HUES64 (cell line): ENCODE data around the gene PHLDB2. TPM values are rescaled to one million over a fixed set of nuclear protein-coding genes. Genes with fewer than 3 reads are reported as not detected.
"Not testable (repeated sequence)": the region's sequence is repeated elsewhere in the genome, so short reads cannot be mapped to it uniquely, and the experiment has no call there.

ENCODE experiments used
- H3K27ac ChIP-seq: 2 replicates; pipeline ENCODE4 v1.7.0; 2013; ENCODE audit warnings: low read depth, low read length, inconsistent platforms
- H3K27me3 ChIP-seq: 2 replicates; pipeline ENCODE4 v1.6.1; 2013; ENCODE audit warnings: mild to moderate bottlenecking, low read length; ENCODE audit not compliant: insufficient read depth
- H3K36me3 ChIP-seq: 2 replicates; pipeline ENCODE4 v1.6.1; 2013; ENCODE audit warnings: mild to moderate bottlenecking, low read length; ENCODE audit not compliant: insufficient read depth
- H3K4me1 ChIP-seq: 2 replicates; pipeline ENCODE4 v1.6.1; 2013; ENCODE audit warnings: mild to moderate bottlenecking, low read length, moderate library complexity; ENCODE audit not compliant: insufficient read depth
- H3K4me3 ChIP-seq: 2 replicates; pipeline ENCODE4 v1.5.1; 2013; ENCODE audit warnings: mild to moderate bottlenecking, low read length, moderate library complexity
- H3K9ac ChIP-seq: 2 replicates; pipeline ENCODE4 v1.6.1; 2013; ENCODE audit warnings: mild to moderate bottlenecking, low read depth, low read length
- H3K9me3 ChIP-seq: 2 replicates; pipeline ENCODE4 v1.6.1; 2013; ENCODE audit warnings: low read depth, low read length; ENCODE audit not compliant: insufficient read depth
- WGBS: fragments of 150-250, 120-280 bp; methylation state at CpG from one replicate; pipeline ENCODE4 v1.1.7; 2013; ENCODE audit warnings: missing lambda C conversion rate; 5-methylcytosine and 5-hydroxymethylcytosine counted together
- polyA plus RNA-seq, 2 experiments: library from polyadenylated mRNA; stranded (reverse); fragments of 50-300 nt; gene quantifications; one replicate each; pipeline ENCODE4 v1.2.3, GENCODE V29; 2013

PHLDB2 gene
- polyA plus RNA-seq (2013, experiment 1 of 2): 37.0 TPM
- 40.3 TPM for polyA plus RNA-seq (2013, experiment 2 of 2)

DNA sequence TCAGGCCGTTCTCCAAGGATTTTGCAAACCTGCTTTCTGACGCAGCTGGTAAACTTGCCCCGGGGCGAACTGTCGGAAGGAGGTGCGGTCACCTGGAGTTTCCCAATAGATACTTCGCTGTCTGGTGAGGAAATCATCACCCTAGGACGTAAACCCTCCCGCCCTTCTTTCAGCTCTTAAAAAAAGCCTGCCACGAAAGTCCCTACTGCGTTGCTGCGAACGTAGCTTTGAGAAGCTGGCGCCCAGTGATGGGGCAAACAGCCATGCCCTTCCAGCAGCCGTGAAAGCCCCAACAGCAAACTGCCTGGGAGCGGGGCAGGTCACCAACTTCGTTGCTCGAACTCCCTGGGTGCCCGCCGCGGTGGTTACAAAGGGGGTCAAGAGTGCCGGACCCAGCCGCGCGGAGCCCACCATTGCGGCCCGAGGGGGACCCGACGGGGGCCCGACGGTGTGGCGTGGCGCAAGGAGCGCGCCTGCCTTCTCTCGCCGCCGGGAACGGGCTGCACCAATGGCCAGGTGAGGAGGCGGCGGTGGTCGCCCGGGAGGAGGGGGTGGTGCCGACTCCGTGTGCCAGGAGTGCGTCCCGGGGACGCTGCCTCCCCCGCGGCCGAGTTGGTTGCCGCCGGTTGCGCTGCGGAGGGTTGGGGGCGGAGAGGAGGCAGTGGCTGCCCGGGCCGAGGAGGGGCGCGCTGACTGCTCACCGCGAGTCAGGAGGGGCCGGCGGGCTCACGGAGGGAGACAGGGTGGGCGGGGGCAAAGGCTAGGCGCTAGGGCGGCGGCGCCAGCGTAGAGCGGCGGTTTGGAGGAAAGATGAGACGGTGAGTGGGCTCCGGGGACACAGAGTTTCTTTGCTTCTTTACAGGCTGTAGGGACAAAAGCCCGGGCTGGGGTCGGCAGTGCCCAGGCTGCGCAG, at the start of gene PHLDB2:
PHLDB2 (plus strand) TSS at position 205 of the 913 bp plus-strand sequence. CDS start 24,813 bp downstream, outside the sequence.
- Histone ChIP-seq H3K4me3 (peak within 1 kb of the TSS; percentile 72), H3K27ac (peak within 1 kb of the TSS; percentile 84)
- WGBS: under 1% methylated on average over 78 of the region's 78 CpGs

DNA sequence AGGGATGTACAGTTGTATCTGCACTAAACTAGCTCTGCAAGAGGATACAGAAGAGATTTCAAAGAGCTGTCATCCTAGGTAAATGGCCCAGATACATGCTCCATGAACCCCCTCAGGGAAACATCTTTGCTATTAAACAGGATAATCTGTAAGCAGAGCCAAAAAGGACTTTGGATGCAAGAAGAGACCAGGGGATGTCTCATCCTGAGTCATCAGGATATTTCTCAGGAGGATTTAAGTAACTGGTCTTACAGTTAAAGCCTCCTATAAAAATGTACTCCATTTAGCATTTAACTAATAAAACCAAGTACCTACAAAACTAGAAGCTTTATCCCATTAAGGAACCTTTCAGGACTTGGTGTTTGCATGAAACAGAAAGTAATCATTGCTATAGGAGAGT, 48.2 kb upstream of the PHLDB2 start:
- Histone ChIP-seq H3K9me3 (no peaks in the 10 kb centered on the region; the same call in 1 of the 2 replicates), H3K4me3 (no peak overlapping the region), H3K27ac (no peak overlapping the region), H3K36me3 (no peaks in the 10 kb centered on the region), H3K9ac (no peak overlapping the region), H3K4me1 (no peaks in the 10 kb centered on the region), H3K27me3 (no peaks in the 10 kb centered on the region)

More for the DNA sequence above, at the start of gene PHLDB2:
- no peaks in the 10 kb centered on the region for H3K36me3 ChIP-seq
- peaks cover 43% of the 10 kb centered on the region for H3K4me1 ChIP-seq
- peaks cover 48% of the 10 kb centered on the region for H3K27me3 ChIP-seq
- no peaks in the 10 kb centered on the region for H3K9me3 ChIP-seq
- H3K9ac ChIP-seq: peak within 1 kb of the TSS; percentile 95

DNA sequence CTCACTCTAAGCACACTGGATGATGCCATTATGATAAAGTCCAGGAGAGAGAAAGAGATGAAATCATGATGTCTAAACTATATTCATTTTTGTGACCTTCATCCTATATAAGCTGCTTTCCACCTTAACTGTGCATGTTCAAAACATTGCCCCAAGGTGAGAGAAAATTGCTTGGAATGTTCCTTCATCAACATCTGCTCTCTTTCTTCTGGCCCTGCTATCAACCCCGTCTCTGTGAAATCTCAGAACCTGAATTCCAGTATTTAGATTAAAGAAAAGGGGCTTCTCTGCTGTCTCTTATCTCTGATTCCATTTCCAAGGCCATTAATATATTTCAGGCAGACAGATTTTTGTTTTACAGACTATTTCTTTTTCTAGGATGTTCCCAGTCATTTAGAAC, 47.3 kb upstream of the PHLDB2 start:
- H3K4me3 ChIP-seq: no peak overlapping the region
- H3K9ac ChIP-seq: no peak overlapping the region
- peaks cover 2% of the 10 kb centered on the region; the same call in 1 of the 2 replicates for H3K9me3 ChIP-seq
- H3K27me3 ChIP-seq: no peaks in the 10 kb centered on the region
- no peak overlapping the region for H3K27ac ChIP-seq
- H3K4me1 ChIP-seq: no peaks in the 10 kb centered on the region
- 91% methylated on average over 1 of the region's 1 CpG for WGBS
- H3K36me3 ChIP-seq: no peaks in the 10 kb centered on the region

DNA sequence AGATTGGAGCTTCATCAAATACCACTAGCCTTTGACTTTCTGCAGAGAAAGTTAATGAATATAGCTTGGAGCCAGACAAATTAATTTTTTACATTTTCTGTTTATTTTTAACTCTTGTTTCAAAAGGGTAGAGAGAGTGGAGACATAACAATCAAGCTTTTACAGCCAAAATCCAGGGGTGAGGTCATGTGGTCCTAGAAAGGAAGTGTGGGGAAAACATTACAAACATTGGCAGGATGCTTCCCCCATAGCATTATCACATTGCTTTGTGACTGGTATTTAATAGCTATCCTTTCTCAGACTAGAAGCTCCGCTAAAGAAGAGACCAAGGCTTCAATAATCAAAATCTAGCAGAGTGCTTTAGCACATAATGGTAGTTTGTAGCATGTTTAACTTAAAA, 46.4 kb upstream of the PHLDB2 start:
- H3K27me3 ChIP-seq: no peaks in the 10 kb centered on the region
- H3K27ac ChIP-seq: no peak overlapping the region

DNA sequence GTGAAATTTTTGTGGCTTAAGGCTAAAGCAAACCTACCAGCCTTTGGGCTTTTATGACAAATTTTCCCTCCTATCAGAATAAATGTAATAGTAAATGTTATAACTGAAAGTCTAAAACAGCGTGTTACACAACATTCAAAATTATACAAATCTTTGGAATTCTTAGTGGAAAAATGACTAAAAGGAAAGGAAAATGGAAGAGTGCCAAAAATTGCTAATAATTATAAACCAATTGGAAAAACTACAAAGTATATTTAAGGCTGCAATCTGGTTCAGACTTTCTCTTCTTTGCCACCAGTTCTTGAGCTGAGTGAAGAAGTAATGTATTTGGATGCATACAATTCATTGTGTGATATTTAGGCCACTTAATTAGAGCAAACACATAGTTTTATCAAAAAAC, 45.6 kb upstream of the PHLDB2 start:
- no CpG with 5 or more reads among the region's 1 CpG for WGBS
- H3K27me3 ChIP-seq: no peaks in the 10 kb centered on the region

More for the DNA sequence above, 46.4 kb upstream of the PHLDB2 start:
- H3K4me3 ChIP-seq: no peak overlapping the region
- no peak overlapping the region for H3K9ac ChIP-seq
- no peaks in the 10 kb centered on the region for H3K36me3 ChIP-seq
- peaks cover 2% of the 10 kb centered on the region; the same call in 1 of the 2 replicates for H3K9me3 ChIP-seq
- H3K4me1 ChIP-seq: no peaks in the 10 kb centered on the region
- 83% methylated on average over 1 of the region's 1 CpG for WGBS

DNA sequence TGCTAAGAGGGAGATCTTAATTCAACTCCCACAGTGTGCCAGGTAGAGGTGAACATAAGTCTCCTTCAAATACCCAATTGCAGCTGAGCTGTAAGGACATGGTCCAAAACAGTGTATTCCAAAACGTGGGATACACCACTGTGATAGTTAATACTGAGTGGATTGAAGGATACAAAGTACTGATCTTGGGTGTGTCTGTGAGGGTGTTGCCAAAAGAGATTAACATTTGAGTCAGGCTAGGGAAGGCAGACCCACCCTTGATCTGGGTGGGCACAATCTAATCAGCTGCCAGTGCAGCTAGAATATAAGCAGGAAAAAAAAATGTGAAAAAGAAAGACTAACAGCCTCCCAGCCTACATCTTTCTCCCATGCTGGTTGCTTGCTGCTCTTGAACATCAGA, 45.1 kb upstream of the PHLDB2 start:
- H3K27me3 ChIP-seq: no peaks in the 10 kb centered on the region
- WGBS: 88% methylated on average over 1 of the region's 1 CpG

More for the DNA sequence above, 45.6 kb upstream of the PHLDB2 start:
- no peak overlapping the region for H3K27ac ChIP-seq
- no peak overlapping the region for H3K9ac ChIP-seq
- H3K4me1 ChIP-seq: no peaks in the 10 kb centered on the region
- peaks cover 2% of the 10 kb centered on the region; the same call in 1 of the 2 replicates for H3K9me3 ChIP-seq
- no peak overlapping the region for H3K4me3 ChIP-seq
- no peaks in the 10 kb centered on the region for H3K36me3 ChIP-seq

DNA sequence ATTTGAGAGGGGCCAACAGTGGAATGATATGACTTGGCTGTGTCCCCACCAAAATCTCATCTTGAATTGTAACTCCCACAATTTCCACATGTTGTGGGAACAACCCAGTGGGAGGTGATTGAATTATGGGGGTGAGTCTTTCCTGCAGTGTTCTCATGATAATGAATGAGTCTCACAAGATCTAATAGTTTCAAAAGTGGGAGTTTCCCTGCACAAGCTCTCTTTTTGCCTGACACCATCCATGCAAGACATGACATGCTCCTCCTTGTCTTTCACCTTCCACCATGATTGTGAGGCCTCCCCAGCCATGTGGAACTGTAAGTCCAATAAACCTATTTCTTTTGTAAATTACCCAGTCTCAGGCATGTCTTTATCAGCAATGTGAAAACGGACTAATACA, 42.3 kb upstream of the PHLDB2 start:
- H3K4me3 ChIP-seq, H3K27me3 ChIP-seq, H3K4me1 ChIP-seq, H3K9ac ChIP-seq, H3K9me3 ChIP-seq, H3K36me3 ChIP-seq, H3K27ac ChIP-seq: not testable (repeated sequence)
- 92% methylated on average over 1 of the region's 1 CpG for WGBS

More for the DNA sequence above, 45.1 kb upstream of the PHLDB2 start:
- Histone ChIP-seq H3K4me3 (no peak overlapping the region), H3K9ac (no peak overlapping the region), H3K4me1 (no peaks in the 10 kb centered on the region), H3K9me3 (peaks cover 2% of the 10 kb centered on the region; the same call in 1 of the 2 replicates), H3K36me3 (no peaks in the 10 kb centered on the region), H3K27ac (no peak overlapping the region)

DNA sequence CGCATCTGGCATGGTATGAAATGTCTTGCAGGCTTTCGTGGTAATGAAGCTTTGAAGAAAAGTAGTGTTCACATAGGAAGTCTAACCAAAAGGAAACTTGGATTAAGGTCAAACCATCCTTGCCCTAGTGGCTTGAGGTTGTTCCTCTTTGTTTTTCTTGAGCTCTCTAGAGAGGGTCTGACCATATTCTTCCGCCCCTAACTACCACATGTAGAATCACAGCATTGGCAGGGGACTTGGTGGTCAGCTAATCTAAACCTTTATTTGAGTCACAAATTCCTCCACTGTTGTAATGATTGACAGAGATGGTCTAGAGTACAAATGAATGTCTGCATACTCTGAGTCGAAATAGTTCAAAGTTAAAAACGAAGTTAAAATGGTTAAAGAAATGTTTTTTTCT, 39.1 kb upstream of the PHLDB2 start:
- Histone ChIP-seq H3K4me3 (no peak overlapping the region), H3K9ac (no peak overlapping the region), H3K27me3 (no peaks in the 10 kb centered on the region), H3K4me1 (no peaks in the 10 kb centered on the region), H3K9me3 (peaks cover 7% of the 10 kb centered on the region; the same call in 1 of the 2 replicates), H3K36me3 (no peaks in the 10 kb centered on the region), H3K27ac (no peak overlapping the region)
- 95% methylated on average over 5 of the region's 5 CpGs for WGBS

DNA sequence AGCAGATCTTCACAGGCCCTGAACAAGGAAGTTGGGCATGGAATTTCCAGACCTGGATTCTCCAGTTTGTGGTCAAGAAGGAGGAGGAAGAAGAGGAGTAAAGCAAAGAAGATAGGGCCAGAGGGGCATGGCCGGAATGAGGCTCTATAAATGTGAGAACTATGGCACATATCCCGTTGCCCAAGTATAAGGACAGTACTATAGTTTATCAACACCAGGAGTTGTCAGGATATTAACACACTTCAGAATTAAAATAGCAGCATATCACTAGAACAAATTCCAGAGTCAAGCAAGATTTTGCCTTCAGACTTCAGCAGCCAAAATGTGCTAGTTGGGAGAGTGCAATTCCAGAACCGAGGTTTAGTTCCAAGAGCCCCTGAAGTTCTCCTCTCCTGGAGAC, 38.4 kb upstream of the PHLDB2 start:
- H3K9ac ChIP-seq: no peak overlapping the region
- H3K36me3 ChIP-seq: no peaks in the 10 kb centered on the region
- WGBS: 93% methylated on average over 3 of the region's 3 CpGs
- no peak overlapping the region for H3K4me3 ChIP-seq
- H3K27me3 ChIP-seq: no peaks in the 10 kb centered on the region
- no peaks in the 10 kb centered on the region for H3K4me1 ChIP-seq
- no peak overlapping the region for H3K27ac ChIP-seq
- H3K9me3 ChIP-seq: peaks cover 7% of the 10 kb centered on the region; the same call in 1 of the 2 replicates

DNA sequence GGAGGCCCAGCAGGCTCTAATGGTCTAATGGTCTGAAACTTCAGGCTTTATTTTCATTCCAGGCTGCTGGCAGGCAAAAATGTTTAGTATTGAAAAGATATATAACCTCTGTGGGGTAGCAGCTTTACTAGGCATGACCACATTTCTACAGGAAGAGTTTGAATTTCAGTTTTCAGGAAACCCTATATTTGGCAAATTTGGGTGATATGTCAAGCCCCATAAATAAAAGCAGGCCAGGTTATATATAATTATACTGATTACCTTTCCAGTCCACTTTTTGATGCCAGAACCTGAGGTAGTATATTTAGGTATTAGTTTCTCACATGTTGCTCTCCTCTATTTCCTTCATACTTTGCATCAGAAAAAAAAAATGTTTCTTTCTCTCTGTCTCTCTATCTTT, 37.2 kb upstream of the PHLDB2 start:
- no peak overlapping the region for H3K9ac ChIP-seq
- 0 out of 2 replicates have a peak, but pooled peaks cover 5% of the 10 kb centered on the region for H3K9me3 ChIP-seq
- no peaks in the 10 kb centered on the region for H3K36me3 ChIP-seq
- no peak overlapping the region for H3K27ac ChIP-seq
- no peaks in the 10 kb centered on the region for H3K4me1 ChIP-seq
- H3K27me3 ChIP-seq: no peaks in the 10 kb centered on the region
- H3K4me3 ChIP-seq: no peak overlapping the region

DNA sequence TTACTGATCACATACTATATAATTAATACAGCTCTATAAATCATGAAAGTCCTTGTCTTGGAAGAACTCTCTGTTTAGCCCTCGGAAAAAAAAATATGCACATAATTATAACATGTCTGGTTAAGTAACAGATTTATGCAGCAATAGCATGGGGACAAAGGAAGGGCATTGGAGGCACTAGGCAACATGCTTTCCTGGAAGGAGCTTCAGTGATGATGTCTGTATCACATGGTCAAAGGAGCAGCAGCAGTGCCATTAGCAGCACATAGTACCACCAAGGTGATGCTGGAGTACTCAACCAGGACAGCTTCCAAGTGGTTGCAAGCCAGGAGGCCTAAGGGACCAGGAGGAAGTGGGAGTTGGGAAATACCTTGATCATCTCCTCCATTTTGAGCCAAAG, 36.3 kb upstream of the PHLDB2 start:
- H3K9ac ChIP-seq: no peak overlapping the region
- no peak overlapping the region for H3K27ac ChIP-seq
- 0 out of 2 replicates have a peak, but pooled peaks cover 5% of the 10 kb centered on the region for H3K9me3 ChIP-seq
- H3K4me1 ChIP-seq: no peaks in the 10 kb centered on the region
- H3K36me3 ChIP-seq: no peaks in the 10 kb centered on the region
- H3K4me3 ChIP-seq: no peak overlapping the region
- H3K27me3 ChIP-seq: no peaks in the 10 kb centered on the region
- WGBS: 86% methylated on average over 1 of the region's 1 CpG
